ENCODE data around the gene NPHP4.

The NPHP4 gene

GRCh38 chr1:5887971-5888361 is 104.3 kb downstream of the NPHP4 start:
- no peak overlapping the region for H3K4me2 ChIP-seq (ENCODE audit: low read length)
- no peak for TF ChIP-seq EZH2phosphoT487 (IDR thresholded peaks at IDR 0.05; ENCODE audit: borderline replicate concordance, low read length)
- no peak for TF ChIP-seq CTCF (IDR thresholded peaks at IDR 0.05; ENCODE audit: low read depth, low read length, poor library complexity, severe bottlenecking)
- no peaks in the 10 kb centered on the region for H3K9me3 ChIP-seq (ENCODE audit: control insufficient read depth, insufficient read depth, low read length)
- no peaks in the 10 kb centered on the region for H3K27me3 ChIP-seq (ENCODE audit: control insufficient read depth, low read length)
- no peaks in the 10 kb centered on the region for H3K36me3 ChIP-seq (ENCODE audit: control insufficient read depth, low read length)
- no peaks in the 10 kb centered on the region for H4K20me1 ChIP-seq (ENCODE audit: control insufficient read depth, insufficient read depth, low read depth, low read length)
- H3K79me2 ChIP-seq (ENCODE audit: control insufficient read depth, low read length) = no peaks in the 10 kb centered on the region
- H3K4me3 ChIP-seq (ENCODE audit: low read length) = no peak overlapping the region
- H3K4me1 ChIP-seq (ENCODE audit: control insufficient read depth, low read length) = no peaks in the 10 kb centered on the region
- no peaks in the 10 kb centered on the region for H3F3A ChIP-seq (ENCODE audit: control insufficient read depth, insufficient read depth)
- no peak overlapping the region for H3K27ac ChIP-seq (ENCODE audit: low read depth, low read length)
- no peaks in the 10 kb centered on the region for H3K9me2 ChIP-seq (replicated peaks; ENCODE audit: control insufficient read depth, low read length)

GRCh38 chr1:5887349-5887970 is 104.8 kb downstream of the NPHP4 start:
- Histone ChIP-seq H3K4me2 (ENCODE audit: low read length) (no peak overlapping the region), H3K4me1 (ENCODE audit: control insufficient read depth, low read length) (no peaks in the 10 kb centered on the region), H3K36me3 (ENCODE audit: control insufficient read depth, low read length) (no peaks in the 10 kb centered on the region), H3K27ac (ENCODE audit: low read depth, low read length) (no peak overlapping the region), H3K9me2 (replicated peaks; ENCODE audit: control insufficient read depth, low read length) (no peaks in the 10 kb centered on the region), H3K9me3 (ENCODE audit: control insufficient read depth, insufficient read depth, low read length) (no peaks in the 10 kb centered on the region), H3K27me3 (ENCODE audit: control insufficient read depth, low read length) (no peaks in the 10 kb centered on the region), H3K79me2 (ENCODE audit: control insufficient read depth, low read length) (no peaks in the 10 kb centered on the region), H3F3A (ENCODE audit: control insufficient read depth, insufficient read depth) (no peaks in the 10 kb centered on the region), H3K4me3 (ENCODE audit: low read length) (no peak overlapping the region), H4K20me1 (ENCODE audit: control insufficient read depth, insufficient read depth, low read depth, low read length) (no peaks in the 10 kb centered on the region)
- TF ChIP-seq CTCF (IDR thresholded peaks at IDR 0.05; ENCODE audit: low read depth, low read length, poor library complexity, severe bottlenecking) (no peak), EZH2phosphoT487 (IDR thresholded peaks at IDR 0.05; ENCODE audit: borderline replicate concordance, low read length) (no peak)

- no peaks in the 10 kb centered on the region for H3K36me3 ChIP-seq (ENCODE audit: control insufficient read depth, low read length)
- no peak overlapping the region for H3K4me2 ChIP-seq (ENCODE audit: low read length)
- no peak overlapping the region for H3K27ac ChIP-seq (ENCODE audit: low read depth, low read length)
- H3K79me2 ChIP-seq (ENCODE audit: control insufficient read depth, low read length) = no peaks in the 10 kb centered on the region
- no peaks in the 10 kb centered on the region for H3K9me3 ChIP-seq (ENCODE audit: control insufficient read depth, insufficient read depth, low read length)
- TF ChIP-seq CTCF (IDR thresholded peaks at IDR 0.05; ENCODE audit: low read depth, low read length, poor library complexity, severe bottlenecking) (no peak), EZH2phosphoT487 (IDR thresholded peaks at IDR 0.05; ENCODE audit: borderline replicate concordance, low read length) (no peak)
- H3K4me3 ChIP-seq (ENCODE audit: low read length) = no peak overlapping the region
- H3F3A ChIP-seq (ENCODE audit: control insufficient read depth, insufficient read depth) = no peaks in the 10 kb centered on the region
- no peaks in the 10 kb centered on the region for H3K4me1 ChIP-seq (ENCODE audit: control insufficient read depth, low read length)
- H3K9me2 ChIP-seq (replicated peaks; ENCODE audit: control insufficient read depth, low read length) = no peaks in the 10 kb centered on the region
- no peaks in the 10 kb centered on the region for H3K27me3 ChIP-seq (ENCODE audit: control insufficient read depth, low read length)
- H4K20me1 ChIP-seq (ENCODE audit: control insufficient read depth, insufficient read depth, low read depth, low read length) = no peaks in the 10 kb centered on the region
These were observed 105.5 kb downstream of the NPHP4 start for GRCh38 chr1:5886541-5887348.
